H1 (cell line): ENCODE measurements around the gene RELL1. TPM values are rescaled to one million over a fixed set of nuclear protein-coding genes. Genes with fewer than 3 reads are reported as not detected.

Experiments used
- ATF3 ChIP-seq: IDR thresholded peaks from 2 replicates; pipeline ENCODE4 v1.6.1; 2011; ENCODE audit warnings: low read depth, mild to moderate bottlenecking, low read length; ENCODE audit not compliant: insufficient read depth
- E2F6 ChIP-seq: IDR thresholded peaks from 2 replicates; pipeline ENCODE4 v1.6.1; 2012; ENCODE audit warnings: inconsistent platforms
- EP300 ChIP-seq, 2 experiments: IDR thresholded peaks; 1 replicate in 1 of 2; 2 replicates in 1 of 2; pipeline ENCODE4 v1.6.1; 2011 to 2012; ENCODE audit warnings: low read depth in 2 of 2, low read length in 2 of 2, mild to moderate bottlenecking in 2 of 2, borderline replicate concordance in 1 of 2, inconsistent platforms in 1 of 2, moderate library complexity in 1 of 2
- RNF2 ChIP-seq: fragments of 200-900, 300-1000 bp; sonication (generic); IDR thresholded peaks from 2 replicates; pipeline ENCODE4 v1.7.1; 2016; ENCODE audit warnings: borderline replicate concordance, low read depth, mild to moderate bottlenecking, antibody characterized with exemption, low read length; ENCODE audit not compliant: poor library complexity, severe bottlenecking; ENCODE audit errors: missing control alignments
- polyA plus RNA-seq, 7 experiments: library from polyadenylated mRNA; depleted of rRNA in 3 of 7; stranded (reverse) in 5 of 7; unstranded in 2 of 7; fragments of >200 nt in 5 of 7; fragments of 200-250 nt in 2 of 7; gene quantifications; 1 replicate in 5 of 7; 2 replicates in 1 of 7; 4 replicates in 1 of 7; pipeline versions ENCODE4 v1.2.1 to v1.2.3, GENCODE V29; 2011 to 2013; ENCODE audit warnings: missing spikeins in 2 of 7, mixed read lengths in 2 of 7
- total RNA-seq: library from RNA; stranded (reverse); fragmentation: NEBNext Ultra II Directional; extraction: Animal tissue kit (Norgen Biotek cat#: 25700); gene quantifications from 2 replicates; pipeline ENCODE4 v1.2.1, GENCODE V29; 2021

RELL1 gene
- total and polyA plus RNA-seq, 2 of the 8 experiments (the other 6 are each of a cell fraction or from before 2014, with no cell fraction given) = 2.1 to 14.1 TPM

- no peak for TF ChIP-seq RNF2
- TF ChIP-seq EP300 (IDR thresholded peaks at IDR 0.05; ENCODE audit: borderline replicate concordance in 1 of 2, low read depth in 2 of 2, low read length in 2 of 2) = no peak
- no peak for TF ChIP-seq E2F6
- TF ChIP-seq ATF3 = no peak
Observed at GRCh38 chr4:37597034-37597433, 89.1 kb downstream of the RELL1 start (continued).
